K562 (cell line): ENCODE results near the gene TBX1. TPM values are rescaled to one million over a fixed set of nuclear protein-coding genes. Genes with fewer than 3 reads are reported as not detected.

Experiments
- CBFA2T3 ChIP-seq: fragments of 450-650 bp; IDR thresholded peaks from 2 replicates; pipeline ENCODE4 v1.6.1; 2017
- CBX5 ChIP-seq: IDR thresholded peaks from 2 replicates; pipeline ENCODE4 v1.6.1; 2014; ENCODE audit warnings: low read depth, borderline replicate concordance
- DDX20 ChIP-seq: fragments of 450-650 bp; IDR thresholded peaks from 2 replicates; pipeline ENCODE4 v1.6.1; 2016; ENCODE audit warnings: missing genetic modification characterization, low read depth, mild to moderate bottlenecking, missing compliant biosample characterization, moderate library complexity
- HNRNPK ChIP-seq: fragments of 200-400 bp; formaldehyde crosslinking; IDR thresholded peaks from one replicate; pipeline ENCODE4 v1.6.1; 2018; ENCODE audit warnings: mild to moderate bottlenecking, low read depth, low read length; ENCODE audit not compliant: poor library complexity, severe bottlenecking
- HOMEZ ChIP-seq: fragments of 250-450 bp; sonication (Bioruptor Pico); IDR thresholded peaks from 2 replicates; pipeline ENCODE4 v1.4.0; 2020; ENCODE audit warnings: mild to moderate bottlenecking, moderate library complexity
- HOXB6 ChIP-seq: fragments of 250-450 bp; sonication (Bioruptor Pico); IDR thresholded peaks from 2 replicates; pipeline ENCODE4 v1.5.1; 2022; ENCODE audit warnings: mild to moderate bottlenecking, borderline replicate concordance
- ILK ChIP-seq: fragments of 450-650 bp; IDR thresholded peaks from 2 replicates; pipeline ENCODE4 v1.6.1; 2016; ENCODE audit warnings: missing genetic modification characterization, low read depth, mild to moderate bottlenecking, missing compliant biosample characterization, moderate library complexity, borderline replicate concordance
- KDM5B ChIP-seq: fragments of 200-600 bp; sonication (generic); IDR thresholded peaks from 2 replicates; pipeline ENCODE4 v1.6.1; 2012; ENCODE audit warnings: low read depth, mild to moderate bottlenecking, moderate library complexity, low read length, control low read depth, inconsistent platforms; ENCODE audit not compliant: insufficient replicate concordance
- MLLT1 ChIP-seq, 2 experiments: fragments of 450-650 bp; IDR thresholded peaks; 2 replicates each; pipeline ENCODE4 v1.6.1; 2016
- MTA2 ChIP-seq: fragments of 450-650 bp; IDR thresholded peaks from 2 replicates; pipeline ENCODE4 v1.6.1; 2016; ENCODE audit warnings: low read depth
- PPARD ChIP-seq: fragments of 250-450 bp; sonication (Bioruptor Pico); IDR thresholded peaks from 2 replicates; pipeline ENCODE4 v1.8.0; 2022; ENCODE audit warnings: inconsistent platforms, mild to moderate bottlenecking, moderate library complexity
- STAG1 ChIP-seq: sonication (generic); formaldehyde crosslinking; IDR thresholded peaks from 2 replicates; pipeline ENCODE4 v1.5.0; 2020; ENCODE audit warnings: missing genetic modification reagents, borderline replicate concordance
- TEAD2 ChIP-seq: fragments of 450-650 bp; IDR thresholded peaks from 2 replicates; pipeline ENCODE4 v1.6.1; 2016; ENCODE audit warnings: missing genetic modification characterization, control low read depth, missing compliant biosample characterization
- UBTF ChIP-seq, 2 experiments: IDR thresholded peaks; 2 replicates each; pipeline ENCODE4 v1.6.1; 2012; ENCODE audit warnings: improper control_type of control experiment in 2 of 2, low read depth in 2 of 2, low read length in 2 of 2, borderline replicate concordance in 1 of 2
- ZBTB1 ChIP-seq: sonication (generic); formaldehyde crosslinking; IDR thresholded peaks from 2 replicates; pipeline ENCODE4 v1.8.1; 2023; ENCODE audit warnings: missing genetic modification reagents, low read depth, mild to moderate bottlenecking, borderline replicate concordance
- ZFP30 ChIP-seq: fragments of 250-450 bp; sonication (Bioruptor Pico); IDR thresholded peaks from 2 replicates; pipeline ENCODE4 v1.8.0; 2022; ENCODE audit warnings: moderate library complexity, mild to moderate bottlenecking, inconsistent platforms, borderline replicate concordance
- ZFX ChIP-seq: sonication (generic); formaldehyde crosslinking; IDR thresholded peaks from 2 replicates; pipeline ENCODE4 v1.8.0; 2022; ENCODE audit warnings: mild to moderate bottlenecking, missing genetic modification reagents, moderate library complexity
- ZNF354B ChIP-seq: fragments of 250-450 bp; sonication (Bioruptor Pico); IDR thresholded peaks from 2 replicates; pipeline ENCODE4 v1.4.0; 2020
- ZNF511 ChIP-seq: sonication (generic); formaldehyde crosslinking; IDR thresholded peaks from 2 replicates; pipeline ENCODE4 v1.8.0; 2022; ENCODE audit warnings: mild to moderate bottlenecking, missing genetic modification reagents
- polyA plus RNA-seq, 8 experiments: library from polyadenylated mRNA; depleted of rRNA in 4 of 8; stranded (reverse) in 5 of 8; unstranded in 3 of 8; fragments of >200 nt; fragmentation: Nextera tagmentation in 2 of 8; fragmentation: Illumina TruSeq in 1 of 8; extraction: Ambion mirVana in 2 of 8; extraction: Trizol in 1 of 8; gene quantifications; 2 replicates each; pipeline versions ENCODE4 v1.2.1 to v1.2.3, GENCODE V29; 2011 to 2014; ENCODE audit warnings: inconsistent platforms in 1 of 8, missing spikeins in 1 of 8
- total RNA-seq, 7 experiments: library from RNA; depleted of rRNA in 6 of 7; stranded (reverse); fragments of >200 nt in 6 of 7; fragmentation: Illumina TruSeq in 2 of 7; extraction: Trizol in 2 of 7; gene quantifications; 2 replicates each; pipeline versions ENCODE4 v1.2.1 to v1.2.3, GENCODE V29; 2011 to 2021; ENCODE audit warnings: low replicate concordance in 1 of 7

Gene TBX1
- total and polyA plus RNA-seq, 9 of the 15 experiments (the other 6 are each of a cell fraction or from before 2014, with no cell fraction given): 0.07 to 35.0 (median 3.9) TPM

GRCh38 chr22:19723232-19723982, 37.2 kb upstream of the TBX1 start, which contains the start of gene GP1BB (continued):
- TF ChIP-seq MLLT1 (IDR thresholded peaks at IDR 0.05) (no peak), ZBTB1 (CRISPR knock-in tag) (no peak), MTA2 (no peak), ZFX (CRISPR knock-in tag) (no peak), CBFA2T3 (peak; percentile 100), DDX20 (tag) (no peak), HOMEZ (CRISPR knock-in tag) (no peak), HOXB6 (CRISPR knock-in tag) (no peak; the same call in 1 of the 2 replicates), UBTF (IDR thresholded peaks at IDR 0.05; ENCODE audit: borderline replicate concordance in 1 of 2, low read depth in 2 of 2, low read length in 2 of 2) (no peak), KDM5B (peak; percentile 93), HNRNPK (no peak), ILK (no peak), TEAD2 (no peak), STAG1 (no peak), ZNF511 (CRISPR knock-in tag) (no peak), ZFP30 (CRISPR knock-in tag) (no peak), ZNF354B (CRISPR knock-in tag) (no peak), PPARD (CRISPR knock-in tag) (no peak), CBX5 (no peak)
